Endometrium (tissue), 2 donors: ENCODE data around the gene COL6A3.
"Not testable (repeated sequence)": the region's sequence is repeated elsewhere in the genome, so short reads cannot be mapped to it uniquely, and the experiment has no call there.

Experiments used
- FAIRE-seq: peaks from 2 replicates; lab custom pipeline; 2012; peaks lifted over from hg19 to GRCh38; lab: Jason Lieb, UNC
- donor health status: control.
- donor health status: control.

COL6A3 gene

GRCh38 chr2:237418300-237418699, 4.3 kb upstream of the COL6A3 start:
- FAIRE-seq: no peak

- no peak for FAIRE-seq
Measured at GRCh38 chr2:237412988-237413776, 782 bp downstream of the COL6A3 start.

DNA sequence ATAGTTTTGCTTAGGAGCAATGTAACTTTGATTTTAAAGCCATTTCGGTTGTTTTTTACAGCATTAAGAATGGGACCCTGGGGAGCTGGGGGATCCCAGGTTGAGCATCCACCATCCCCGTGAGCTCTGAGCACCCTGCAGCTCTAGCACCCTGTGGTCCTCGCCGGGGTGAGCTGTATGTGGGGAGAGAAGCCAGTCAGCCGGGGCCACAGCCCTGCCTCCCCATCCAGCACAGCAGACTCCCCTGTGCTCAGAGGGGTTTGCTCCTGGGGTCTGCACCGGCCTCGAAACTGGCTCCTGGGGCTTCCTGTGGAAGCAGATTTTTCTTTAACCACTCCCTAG, 1.3 kb downstream of the COL6A3 start:
- no peak for FAIRE-seq

GRCh38 chr2:237411683-237412423, 2.1 kb downstream of the COL6A3 start:
- no peak for FAIRE-seq

GRCh38 chr2:237411092-237411601, 2.8 kb downstream of the COL6A3 start:
- no peak for FAIRE-seq

DNA sequence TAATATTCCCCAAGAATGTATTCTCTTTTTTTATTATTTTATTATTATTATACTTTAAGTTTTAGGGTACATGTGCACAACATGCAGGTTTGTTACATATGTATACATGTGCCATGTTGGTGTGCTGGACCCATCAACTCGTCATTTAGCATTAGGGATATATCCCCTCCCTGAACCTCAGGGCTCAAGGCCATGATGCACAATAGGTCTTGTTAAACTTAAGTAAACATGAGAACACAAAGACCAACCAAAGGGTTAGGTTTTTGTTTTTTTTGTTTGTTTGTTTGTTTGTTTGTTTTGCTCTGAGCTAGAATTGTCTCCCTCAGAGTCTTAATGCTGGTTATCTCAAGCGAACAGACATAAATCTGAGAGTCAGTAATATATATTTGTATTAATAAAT, 4.7 kb downstream of the COL6A3 start:
- FAIRE-seq: not testable (repeated sequence)

GRCh38 chr2:237408335-237409000, 5.5 kb downstream of the COL6A3 start:
- FAIRE-seq: no peak

GRCh38 chr2:237407700-237408099, 6.3 kb downstream of the COL6A3 start:
- no peak for FAIRE-seq

GRCh38 chr2:237406371-237406895, 7.5 kb downstream of the COL6A3 start:
- FAIRE-seq: no peak

- FAIRE-seq: no peak
Measured at GRCh38 chr2:237405605-237406004, 8.4 kb downstream of the COL6A3 start.

- FAIRE-seq: no peak
Measured at GRCh38 chr2:237405006-237405559, 8.9 kb downstream of the COL6A3 start.

- FAIRE-seq: no peak
Measured at GRCh38 chr2:237404413-237404812, 9.6 kb downstream of the COL6A3 start.

DNA sequence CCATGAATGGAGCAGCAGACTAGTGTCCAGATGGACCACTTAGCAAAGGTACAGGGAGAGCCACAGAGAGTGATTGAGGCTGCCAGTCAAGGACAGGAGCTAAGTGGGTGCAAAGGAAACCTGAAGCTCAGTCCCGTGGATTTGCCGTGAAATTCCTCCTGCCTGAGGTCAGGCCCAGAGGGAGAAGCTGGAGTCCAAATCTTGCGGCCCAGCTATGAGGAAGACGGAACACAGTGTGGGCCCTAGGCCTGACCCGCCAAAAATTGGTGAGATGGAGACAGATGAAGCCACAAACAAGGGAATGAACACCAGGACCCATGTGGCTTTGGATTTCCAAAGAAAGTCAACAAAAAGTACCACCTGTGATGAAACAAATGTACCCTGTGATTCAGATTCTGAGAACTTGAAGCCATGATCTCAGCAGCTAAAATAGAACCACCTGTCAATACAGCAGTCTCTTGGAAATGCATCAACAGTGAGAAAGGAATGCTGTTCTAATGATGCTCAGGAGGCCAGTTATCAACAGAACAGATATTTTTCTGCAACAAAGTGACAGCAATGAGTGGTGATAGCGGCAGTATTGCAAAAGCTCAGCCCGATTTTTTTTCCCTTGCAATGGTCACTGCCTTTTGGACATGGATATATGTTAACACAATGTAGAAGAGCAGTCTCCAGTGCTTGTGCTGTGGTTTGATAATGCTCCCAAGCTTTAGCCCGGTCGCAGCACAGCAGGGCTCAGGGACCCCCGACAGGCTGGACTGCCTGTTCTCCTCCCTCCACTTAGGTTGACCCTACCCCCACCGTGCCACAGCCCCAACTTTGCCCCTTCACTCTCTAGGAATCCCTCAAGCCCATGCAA, 10.7 kb downstream of the COL6A3 start:
- no peak for FAIRE-seq

- FAIRE-seq: no peak
Measured at GRCh38 chr2:237400199-237400598, 13.8 kb downstream of the COL6A3 start.

DNA sequence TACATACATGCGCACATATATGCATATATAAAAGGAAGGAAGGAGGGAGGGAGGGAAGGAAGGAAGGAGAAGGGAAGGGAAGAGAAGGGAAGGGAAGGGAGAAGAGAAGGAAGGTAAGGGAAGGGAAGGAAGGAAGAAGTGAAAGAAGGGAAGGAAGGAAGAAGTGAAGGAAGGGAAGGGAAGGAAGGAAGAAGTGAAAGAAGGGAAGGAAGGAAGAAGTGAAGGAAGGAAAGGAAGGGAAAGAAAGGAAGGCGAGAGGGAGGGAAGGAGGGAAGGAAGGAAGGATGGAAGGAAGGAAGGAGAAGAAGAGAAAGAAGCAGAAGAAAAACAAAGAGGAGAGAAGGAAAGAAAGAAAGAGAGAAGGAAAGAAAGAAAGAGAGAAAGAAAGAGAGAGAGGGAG, 16.9 kb downstream of the COL6A3 start:
- FAIRE-seq: no peak

DNA sequence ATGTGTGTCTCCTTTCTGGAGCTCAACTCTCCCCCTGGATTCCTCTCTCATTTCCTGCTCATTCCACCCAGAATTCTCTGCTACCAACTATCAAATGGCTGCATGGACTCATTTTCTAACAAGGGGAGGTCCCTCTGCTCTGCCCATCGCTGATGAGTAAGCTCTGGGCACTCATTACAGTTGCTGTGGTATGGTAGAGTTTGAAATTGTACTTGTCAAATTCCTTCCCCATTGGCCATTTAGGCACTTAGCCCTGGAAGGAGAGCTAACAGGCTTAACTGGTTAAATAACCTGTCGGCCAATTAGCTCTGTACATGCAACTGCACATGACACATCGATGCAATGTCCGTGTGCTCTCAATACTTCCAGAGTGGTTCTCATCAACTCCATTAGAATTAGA, 20.4 kb downstream of the COL6A3 start:
- FAIRE-seq: no peak

GRCh38 chr2:237392186-237392585, 21.8 kb downstream of the COL6A3 start:
- no peak for FAIRE-seq

- no peak for FAIRE-seq
Measured at GRCh38 chr2:237391140-237391539, 22.8 kb downstream of the COL6A3 start.

GRCh38 chr2:237390235-237390634, 23.7 kb downstream of the COL6A3 start:
- no peak for FAIRE-seq

- FAIRE-seq: no peak
Measured at GRCh38 chr2:237389831-237390230, 24.1 kb downstream of the COL6A3 start.

- no peak for FAIRE-seq
Measured at GRCh38 chr2:237388036-237388435, 25.9 kb downstream of the COL6A3 start.

DNA sequence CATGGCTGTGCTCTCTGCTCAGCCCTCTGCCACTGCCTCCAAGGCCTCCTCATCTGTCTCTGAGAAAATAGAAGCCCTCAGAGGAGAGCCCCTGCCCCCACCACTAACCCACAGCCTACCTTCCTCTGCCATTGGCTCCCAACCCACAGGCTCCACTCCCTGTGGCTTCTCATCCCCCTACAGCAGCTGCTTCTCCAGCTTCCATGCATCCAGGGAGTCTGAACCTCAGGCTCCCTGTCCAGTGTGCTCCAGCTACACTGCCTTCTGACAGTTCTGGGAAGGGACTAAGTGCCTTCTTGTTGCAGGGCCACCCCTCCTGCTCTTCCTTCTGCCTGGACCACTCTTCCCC, 29.3 kb downstream of the COL6A3 start:
- no peak for FAIRE-seq
